GM21619 (cell line): Measurements from ENCODE around the gene PCDHGA8.
A peak's percentile ranks its signal among the peaks of the same experiment; 100 is the strongest.
"Not testable (repeated sequence)": the region's sequence is repeated elsewhere in the genome, so short reads cannot be mapped to it uniquely, and the experiment has no call there.

Experiments
- ATAC-seq: cut with Tn5 transposase; IDR thresholded peaks from one replicate; pipeline ENCODE4 v1.9.1; 2021; ENCODE audit not compliant: unreplicated experiment

PCDHGA8 gene

GRCh38 chr5:141392429-141393198 lies at the start of gene PCDHGA8:
PCDHGA8 (plus strand) TSS chr5:141392633; CDS start chr5:141392814, 181 bp downstream.
- ATAC-seq, result no peak

- no peak for ATAC-seq
Observed at GRCh38 chr5:141342773-141343172, 49.7 kb upstream of the PCDHGA8 start.

DNA sequence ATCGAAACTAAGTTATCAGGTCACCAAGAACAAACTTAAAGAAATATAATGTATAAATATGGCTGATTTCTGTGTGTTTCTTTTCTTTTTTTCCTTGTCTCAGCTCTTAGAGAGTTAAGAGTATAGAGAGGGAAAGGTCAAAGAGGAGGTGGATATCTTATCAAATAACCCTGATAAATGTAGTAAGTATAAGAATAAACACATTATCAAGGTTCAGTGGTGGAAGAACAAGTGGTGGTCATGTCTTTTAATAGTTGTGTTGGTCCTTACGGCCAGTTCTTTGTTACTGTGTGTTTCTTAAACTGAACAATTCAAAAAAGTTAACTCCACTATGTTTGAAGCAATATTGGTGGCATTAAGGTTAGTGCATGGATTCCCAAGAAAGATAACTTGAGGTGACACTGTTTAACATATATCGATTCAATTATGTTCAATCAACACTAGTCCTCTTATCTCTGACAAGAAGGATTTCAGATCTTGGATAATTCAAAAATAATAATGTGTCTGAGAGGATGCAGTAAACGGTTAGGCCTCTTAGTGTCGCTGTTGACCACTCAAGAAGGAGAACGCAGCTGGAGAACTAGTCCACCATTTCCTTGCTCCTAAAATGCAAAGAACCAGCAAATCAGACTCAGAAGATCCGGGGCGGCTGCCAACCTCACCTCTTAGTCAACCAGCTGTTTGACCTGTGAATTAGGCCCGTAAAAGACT lies 49.0 kb upstream of the PCDHGA8 start, which contains the start of gene PCDHGA3:
PCDHGA3 (plus strand) TSS at position 588 of the 711 bp plus-strand sequence. CDS start 205 bp downstream, outside the sequence.
- ATAC-seq, result no peak

- ATAC-seq, result no peak
Observed at GRCh38 chr5:141343953-141344463, 48.4 kb upstream of the PCDHGA8 start.

GRCh38 chr5:141345327-141345726 lies 47.1 kb upstream of the PCDHGA8 start:
- ATAC-seq, result no peak

- ATAC-seq, result not testable (repeated sequence)
Observed at GRCh38 chr5:141346017-141346416, 46.4 kb upstream of the PCDHGA8 start.

GRCh38 chr5:141349917-141350619 lies 42.4 kb upstream of the PCDHGA8 start, which contains the start of gene PCDHGB1:
PCDHGB1 (plus strand) TSS chr5:141350099; CDS start chr5:141350261, 162 bp downstream.
- ATAC-seq, result no peak

DNA sequence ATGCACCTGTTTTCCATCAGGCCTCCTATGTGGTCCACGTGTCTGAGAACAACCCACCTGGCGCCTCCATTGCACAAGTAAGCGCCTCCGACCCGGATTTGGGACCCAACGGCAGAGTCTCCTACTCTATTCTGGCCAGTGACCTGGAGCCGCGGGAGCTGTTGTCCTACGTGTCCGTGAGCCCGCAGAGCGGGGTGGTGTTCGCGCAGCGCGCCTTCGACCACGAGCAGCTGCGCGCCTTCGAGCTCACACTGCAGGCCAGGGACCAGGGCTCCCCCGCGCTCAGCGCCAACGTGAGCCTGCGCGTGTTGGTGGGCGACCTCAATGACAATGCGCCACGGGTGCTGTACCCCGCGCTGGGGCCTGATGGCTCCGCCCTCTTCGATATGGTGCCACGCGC lies 40.8 kb upstream of the PCDHGA8 start:
- ATAC-seq, result no peak

DNA sequence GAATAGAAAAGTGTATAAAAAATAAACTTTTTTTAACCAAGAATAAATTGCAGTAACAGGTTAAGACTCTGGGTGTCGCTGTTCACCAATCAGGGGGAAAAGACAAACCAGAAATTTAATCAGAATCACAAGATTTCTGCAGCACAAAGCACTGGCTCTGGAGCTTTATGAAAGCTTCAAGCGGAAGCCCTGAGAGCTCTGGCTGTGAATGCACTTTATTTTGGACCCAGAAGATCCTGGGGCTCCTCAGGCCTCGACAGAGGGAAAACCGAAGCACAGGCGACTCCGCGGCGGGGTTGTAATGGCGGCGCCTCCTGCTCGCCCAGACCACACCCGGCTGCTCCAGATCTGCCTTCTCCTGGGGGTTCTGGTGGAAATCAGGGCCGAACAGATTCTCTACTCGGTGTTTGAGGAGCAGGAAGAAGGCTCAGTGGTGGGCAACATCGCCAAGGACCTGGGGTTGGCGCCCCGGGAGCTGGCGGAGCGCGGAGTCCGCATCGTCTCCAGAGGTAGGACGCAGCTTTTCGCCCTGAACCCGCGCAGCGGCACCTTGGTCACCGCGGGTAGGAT lies 37.4 kb upstream of the PCDHGA8 start, which contains the start of gene PCDHGA4:
PCDHGA4 (plus strand) TSS at position 122 of the 570 bp plus-strand sequence; CDS start at position 209, 87 bp downstream.
- ATAC-seq, result no peak

GRCh38 chr5:141355641-141356040 lies 36.8 kb upstream of the PCDHGA8 start:
- no peak for ATAC-seq

GRCh38 chr5:141356133-141356532 lies 36.3 kb upstream of the PCDHGA8 start:
- no peak for ATAC-seq

- ATAC-seq, result no peak
Observed at GRCh38 chr5:141356950-141357349, 35.5 kb upstream of the PCDHGA8 start.

DNA sequence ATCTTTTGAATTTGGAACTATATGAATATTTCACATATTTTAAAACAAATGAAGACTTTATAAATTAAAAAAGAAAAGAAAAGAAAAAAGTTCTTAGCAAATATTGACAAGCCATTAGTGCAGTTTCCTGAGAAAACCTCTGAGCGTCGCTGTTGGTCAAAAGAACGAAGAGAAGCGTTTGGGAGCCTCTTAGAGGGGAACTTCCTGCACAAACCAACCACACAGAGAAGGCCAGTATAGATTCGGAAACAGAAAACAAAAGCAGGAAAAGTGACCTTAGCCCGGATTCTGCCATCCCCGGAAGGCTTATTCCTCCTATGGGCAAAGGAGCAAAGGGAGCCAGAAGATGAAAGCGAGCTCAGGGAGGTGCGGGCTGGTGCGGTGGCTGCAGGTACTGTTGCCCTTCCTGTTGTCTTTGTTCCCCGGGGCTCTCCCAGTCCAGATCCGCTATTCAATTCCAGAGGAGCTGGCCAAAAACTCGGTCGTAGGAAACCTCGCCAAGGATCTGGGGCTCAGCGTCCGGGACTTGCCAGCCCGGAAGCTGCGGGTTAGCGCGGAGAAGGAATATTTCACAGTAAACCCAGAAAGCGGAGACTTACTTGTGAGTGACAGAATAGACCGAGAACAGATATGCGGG lies 32.5 kb upstream of the PCDHGA8 start, which contains the start of gene PCDHGB2:
PCDHGB2 (plus strand) TSS at position 205 of the 637 bp plus-strand sequence; CDS start at position 347, 142 bp downstream.
- ATAC-seq, result peak; percentile 84

DNA sequence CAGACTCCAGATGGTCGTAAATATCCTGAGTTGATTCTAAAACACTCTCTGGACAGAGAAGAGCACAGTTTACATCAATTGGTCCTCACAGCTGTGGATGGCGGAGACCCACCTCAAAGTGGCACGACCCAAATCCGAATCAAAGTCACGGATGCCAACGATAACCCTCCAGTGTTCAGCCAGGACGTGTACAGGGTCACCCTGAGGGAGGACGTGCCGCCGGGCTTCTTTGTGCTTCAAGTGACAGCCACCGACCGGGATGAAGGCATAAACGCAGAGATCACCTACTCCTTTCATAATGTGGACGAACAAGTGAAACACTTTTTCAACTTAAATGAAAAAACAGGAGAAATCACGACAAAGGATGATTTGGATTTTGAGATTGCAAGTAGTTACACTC lies 31.7 kb upstream of the PCDHGA8 start:
- no peak for ATAC-seq

DNA sequence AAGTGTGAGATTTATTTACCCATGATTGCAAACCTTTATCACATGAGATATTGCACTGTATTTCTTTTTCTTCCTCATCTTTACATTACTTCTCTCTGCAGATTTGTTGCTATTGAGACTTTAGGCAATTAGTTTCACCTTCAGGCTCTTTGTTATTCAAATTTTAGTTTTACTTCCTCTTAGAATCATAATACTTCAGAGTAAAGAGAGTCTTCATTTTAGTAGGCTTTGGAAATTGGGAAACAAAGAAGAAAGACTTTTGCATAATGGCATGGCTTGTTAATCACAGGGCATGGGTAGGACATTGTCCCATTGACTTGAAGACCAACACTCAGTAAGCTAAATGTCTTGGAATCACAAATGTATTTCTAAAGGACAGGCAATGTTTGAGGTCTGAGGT lies 29.7 kb upstream of the PCDHGA8 start:
- ATAC-seq, result no peak

- ATAC-seq, result no peak
Observed at GRCh38 chr5:141363952-141364660, 28.3 kb upstream of the PCDHGA8 start, which contains the start of gene PCDHGA5. PCDHGA5 (plus strand) TSS chr5:141364162; CDS start chr5:141364331, 169 bp downstream.

DNA sequence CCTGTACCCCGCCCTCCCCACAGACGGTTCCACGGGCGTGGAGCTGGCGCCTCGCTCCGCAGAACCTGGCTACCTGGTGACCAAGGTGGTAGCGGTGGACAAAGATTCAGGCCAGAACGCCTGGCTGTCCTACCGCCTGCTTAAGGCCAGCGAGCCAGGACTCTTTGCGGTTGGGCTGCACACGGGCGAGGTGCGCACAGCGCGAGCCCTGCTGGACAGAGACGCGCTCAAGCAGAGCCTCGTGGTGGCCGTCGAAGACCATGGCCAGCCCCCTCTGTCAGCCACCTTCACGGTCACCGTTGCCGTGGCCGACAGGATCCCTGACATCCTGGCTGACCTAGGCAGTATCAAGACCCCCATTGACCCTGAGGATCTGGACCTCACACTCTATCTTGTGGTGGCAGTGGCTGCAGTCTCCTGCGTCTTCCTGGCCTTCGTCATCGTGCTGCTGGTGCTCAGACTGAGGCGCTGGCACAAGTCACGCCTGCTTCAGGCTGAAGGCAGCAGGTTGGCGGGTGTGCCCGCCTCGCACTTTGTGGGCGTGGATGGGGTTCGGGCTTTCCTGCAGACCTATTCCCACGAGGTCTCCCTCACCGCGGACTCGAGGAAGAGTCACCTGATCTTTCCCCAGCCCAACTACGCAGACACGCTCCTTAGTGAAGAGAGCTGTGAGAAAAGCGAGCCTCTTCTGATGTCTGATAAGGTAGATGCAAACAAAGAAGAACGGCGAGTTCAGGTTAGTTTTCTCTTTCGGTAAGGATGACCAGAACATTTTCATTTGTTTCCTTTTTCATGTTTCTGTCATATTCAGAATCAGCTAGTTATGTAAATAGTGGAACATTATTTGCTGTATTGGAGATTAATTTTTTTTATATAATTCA lies 26.2 kb upstream of the PCDHGA8 start:
- no peak for ATAC-seq
